22Rv1 (cell line): ENCODE measurements around the gene RCVRN.

Source experiments
- CTCF ChIP-seq: fragments of 450-650 bp; IDR thresholded peaks from 2 replicates; pipeline ENCODE4 v1.5.1; 2017; ENCODE audit warnings: mild to moderate bottlenecking
- ZFX ChIP-seq: fragments of 450-650 bp; IDR thresholded peaks from 2 replicates; pipeline ENCODE4 v1.6.1; 2017; ENCODE audit warnings: antibody characterized with exemption, borderline replicate concordance

GRCh38 chr17:9948928-9949327 is 43.9 kb upstream of the RCVRN start:
- no peak for TF ChIP-seq CTCF
- TF ChIP-seq ZFX = no peak
